Panc1 (cell line): Measurements from ENCODE around the gene GPRC5C.

ENCODE experiments used
- CTCF ChIP-seq: fragments of 450-650 bp; IDR thresholded peaks from 2 replicates; pipeline ENCODE4 v1.5.1; 2017; ENCODE audit warnings: mild to moderate bottlenecking
- POLR2AphosphoS5 ChIP-seq: IDR thresholded peaks from 2 replicates; pipeline ENCODE4 v1.6.1; 2012; ENCODE audit warnings: mild to moderate bottlenecking, low read depth, low read length, moderate library complexity
- TCF7L2 ChIP-seq: IDR thresholded peaks from 2 replicates; pipeline ENCODE4 v1.6.1; 2011; ENCODE audit warnings: mild to moderate bottlenecking, low read depth, low read length, inconsistent platforms

GRCh38 chr17:74444406-74444805 lies 12.5 kb downstream of the GPRC5C start:
- no peak for TF ChIP-seq CTCF
- TF ChIP-seq TCF7L2 = no peak
- no peak for TF ChIP-seq POLR2AphosphoS5
